Inflammatory macrophage treated with lipopolysaccharide for 1 hour (primary cell): Measurements from ENCODE around the gene TPM1.

ENCODE experiments used
- DNase-seq, 2 donors: peaks; one replicate each; pipeline ENCODE4 v3.0.0-alpha.2; 2020 to 2022

Gene TPM1

GRCh38 chr15:63043335-63044076, 959 bp downstream of the TPM1 start:
- peak; percentile 3 to 12 for DNase-seq

GRCh38 chr15:63044077-63044644, 1.6 kb downstream of the TPM1 start:
- no peak for DNase-seq

GRCh38 chr15:63044645-63045464, 2.3 kb downstream of the TPM1 start:
- no peak for DNase-seq

GRCh38 chr15:63045465-63045840, 2.9 kb downstream of the TPM1 start:
- DNase-seq: no peak

GRCh38 chr15:63045879-63046278, 3.3 kb downstream of the TPM1 start:
- DNase-seq: no peak

GRCh38 chr15:63046917-63047760, 4.6 kb downstream of the TPM1 start:
- DNase-seq: no peak

GRCh38 chr15:63047792-63048114, 5.2 kb downstream of the TPM1 start:
- no peak for DNase-seq

GRCh38 chr15:63048115-63048775, 5.7 kb downstream of the TPM1 start:
- peak; percentile 70 to 81 for DNase-seq

GRCh38 chr15:63048776-63049665, 6.5 kb downstream of the TPM1 start:
- DNase-seq: peak in 1 of 2 donors; percentile 23

GRCh38 chr15:63049783-63050371, 7.3 kb downstream of the TPM1 start:
- no peak for DNase-seq

- DNase-seq: no peak
These were observed 8.2 kb downstream of the TPM1 start for GRCh38 chr15:63050731-63051155.

GRCh38 chr15:63051156-63052066, 8.9 kb downstream of the TPM1 start:
- DNase-seq: no peak

GRCh38 chr15:63052077-63052841, 9.7 kb downstream of the TPM1 start:
- no peak for DNase-seq

GRCh38 chr15:63052961-63053698, 10.6 kb downstream of the TPM1 start:
- DNase-seq: no peak

GRCh38 chr15:63054281-63054683, 11.7 kb downstream of the TPM1 start:
- DNase-seq: no peak

- DNase-seq: no peak
These were observed 12.4 kb downstream of the TPM1 start for GRCh38 chr15:63054985-63055384.

GRCh38 chr15:63056829-63057228, 14.3 kb downstream of the TPM1 start:
- DNase-seq: no peak
